Natural killer cell (primary cell): Measurements from ENCODE around the gene TMEM38A. TPM values are rescaled to one million over a fixed set of nuclear protein-coding genes. Genes with fewer than 3 reads are reported as not detected.
A peak's percentile ranks its signal among the peaks of the same experiment; 100 is the strongest.

Experiments
- ATAC-seq, 3 donors: fragments of 150-1000 bp in 2 of 3; fragments of 200-7000 bp in 1 of 3; cut with Tn5 transposase; 1 replicate in 1 of 3; 2 replicates in 2 of 3; pipeline ENCODE4 v1.10.0; 2021; ENCODE audit warnings: mild to moderate bottlenecking in 2 of 3, moderate library complexity in 2 of 3
- DNase-seq, 2 donors: peaks; one replicate each; pipeline versions ENCODE4 v3.0.0 to v3.0.0-alpha.2; 2013 to 2021; ENCODE audit warnings: mixed read lengths in 1 of 2
- H3K27ac ChIP-seq: one replicate; pipeline ENCODE4 v1.5.1; 2013; ENCODE audit warnings: mild to moderate bottlenecking, low read length
- H3K27me3 ChIP-seq: one replicate; pipeline ENCODE4 v1.6.1; 2013; ENCODE audit warnings: low read length; ENCODE audit not compliant: control insufficient read depth, insufficient read depth
- H3K36me3 ChIP-seq: one replicate; pipeline ENCODE4 v1.6.1; 2013; ENCODE audit warnings: low read length; ENCODE audit not compliant: control insufficient read depth, insufficient read depth
- H3K4me1 ChIP-seq: one replicate; pipeline ENCODE4 v1.6.1; 2013; ENCODE audit warnings: low read length; ENCODE audit not compliant: control insufficient read depth, insufficient read depth
- H3K4me3 ChIP-seq: one replicate; pipeline ENCODE4 v1.5.1; 2013; ENCODE audit warnings: low read length
- H3K9me3 ChIP-seq: one replicate; pipeline ENCODE4 v1.6.1; 2013; ENCODE audit warnings: low read length; ENCODE audit not compliant: control insufficient read depth, insufficient read depth
- H3K27ac Mint-ChIP-seq, 2 donors: one replicate each; pipeline ENCODE4 v1.8.0; 2022; ENCODE audit warnings: mild to moderate bottlenecking in 2 of 2, mixed read lengths in 2 of 2, moderate library complexity in 1 of 2
- H3K27me3 Mint-ChIP-seq, 2 donors: one replicate each; pipeline ENCODE4 v1.8.0; 2022; ENCODE audit warnings: low read depth in 2 of 2, mixed read lengths in 2 of 2
- H3K36me3 Mint-ChIP-seq: one replicate; pipeline ENCODE4 v1.8.0; 2022; ENCODE audit warnings: mixed read lengths
- H3K4me1 Mint-ChIP-seq, 2 donors: one replicate each; pipeline ENCODE4 v1.8.0; 2022; ENCODE audit warnings: mixed read lengths in 2 of 2
- H3K4me3 Mint-ChIP-seq: one replicate; pipeline ENCODE4 v1.8.0; 2022; ENCODE audit warnings: mild to moderate bottlenecking, moderate library complexity, mixed read lengths
- H3K9me3 Mint-ChIP-seq, 2 donors: one replicate each; pipeline ENCODE4 v1.8.0; 2022; ENCODE audit warnings: mixed read lengths in 2 of 2
- WGBS: methylation state at CpG from one replicate; pipeline ENCODE4 v1.1.7; 2013; ENCODE audit warnings: missing lambda C conversion rate; ENCODE audit not compliant: insufficient coverage; 5-methylcytosine and 5-hydroxymethylcytosine counted together
- intact Hi-C: fragments of 100-400 bp; cut with micrococcal nuclease; formaldehyde crosslinking; loops from one replicate; pipeline ENCODE4 v1.14.2; 2022
- total RNA-seq, 4 donors: library from RNA; stranded (reverse); fragments of 120-200 nt in 1 of 4; gene quantifications; one replicate each; pipeline versions ENCODE4 v1.2.3 to v1.2.4, GENCODE V29; 2013 to 2022
- TF ChIP-seq, protein P1 (sequence below): fragments of 200-600 bp; IDR thresholded peaks from one replicate; pipeline ENCODE4 v1.8.0; 2022; ENCODE audit warnings: antibody characterized with exemption

Gene TMEM38A
- total RNA-seq, 3 donors from 2014 or later (not counting 1 experiment from before 2014, with no cell fraction given): 0.29 to 2.2 (median 0.89) TPM

DNA sequence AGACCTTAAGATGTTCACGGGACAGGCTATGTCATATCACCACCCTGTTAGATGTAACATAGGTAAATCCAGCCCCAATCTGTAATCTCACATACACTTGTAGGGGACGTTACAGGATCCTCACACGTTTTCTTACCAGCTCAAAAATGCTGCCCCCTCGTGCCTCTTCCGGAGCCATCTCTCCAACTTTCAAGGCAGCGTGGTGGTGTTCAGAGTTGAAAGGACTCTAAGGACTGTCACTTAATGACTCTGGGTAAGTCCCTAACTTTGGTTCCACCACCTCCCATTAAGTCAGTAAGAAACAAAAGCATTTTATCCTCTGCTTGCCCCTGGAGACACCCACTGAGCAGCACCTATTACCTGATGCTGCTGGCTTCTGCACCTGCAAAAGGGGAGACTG, 37.4 kb upstream of the TMEM38A start:
- Mint-ChIP-seq H3K4me1 (peaks cover 57 to 71% of the 10 kb centered on the region in 2 donors), H3K9me3 (no peaks in the 10 kb centered on the region), H3K27me3 (no peaks in the 10 kb centered on the region), H3K4me3 (no peak overlapping the region), H3K36me3 (no peaks in the 10 kb centered on the region), H3K27ac (peak overlapping the region in 1 of 2 donors; percentile 29)
- DNase-seq: no peak
- WGBS: 80% methylated on average over 6 of the region's 6 CpGs
- intact Hi-C loops: no loop called here
- Histone ChIP-seq H3K4me1 (peaks cover 29% of the 10 kb centered on the region), H3K4me3 (no peak overlapping the region), H3K36me3 (peaks cover 16% of the 10 kb centered on the region), H3K27me3 (no peaks in the 10 kb centered on the region), H3K9me3 (no peaks in the 10 kb centered on the region), H3K27ac (no peak overlapping the region)
- no peak for ATAC-seq
- TF ChIP-seq, protein P1, sequence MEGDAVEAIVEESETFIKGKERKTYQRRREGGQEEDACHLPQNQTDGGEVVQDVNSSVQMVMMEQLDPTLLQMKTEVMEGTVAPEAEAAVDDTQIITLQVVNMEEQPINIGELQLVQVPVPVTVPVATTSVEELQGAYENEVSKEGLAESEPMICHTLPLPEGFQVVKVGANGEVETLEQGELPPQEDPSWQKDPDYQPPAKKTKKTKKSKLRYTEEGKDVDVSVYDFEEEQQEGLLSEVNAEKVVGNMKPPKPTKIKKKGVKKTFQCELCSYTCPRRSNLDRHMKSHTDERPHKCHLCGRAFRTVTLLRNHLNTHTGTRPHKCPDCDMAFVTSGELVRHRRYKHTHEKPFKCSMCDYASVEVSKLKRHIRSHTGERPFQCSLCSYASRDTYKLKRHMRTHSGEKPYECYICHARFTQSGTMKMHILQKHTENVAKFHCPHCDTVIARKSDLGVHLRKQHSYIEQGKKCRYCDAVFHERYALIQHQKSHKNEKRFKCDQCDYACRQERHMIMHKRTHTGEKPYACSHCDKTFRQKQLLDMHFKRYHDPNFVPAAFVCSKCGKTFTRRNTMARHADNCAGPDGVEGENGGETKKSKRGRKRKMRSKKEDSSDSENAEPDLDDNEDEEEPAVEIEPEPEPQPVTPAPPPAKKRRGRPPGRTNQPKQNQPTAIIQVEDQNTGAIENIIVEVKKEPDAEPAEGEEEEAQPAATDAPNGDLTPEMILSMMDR: no peak

DNA sequence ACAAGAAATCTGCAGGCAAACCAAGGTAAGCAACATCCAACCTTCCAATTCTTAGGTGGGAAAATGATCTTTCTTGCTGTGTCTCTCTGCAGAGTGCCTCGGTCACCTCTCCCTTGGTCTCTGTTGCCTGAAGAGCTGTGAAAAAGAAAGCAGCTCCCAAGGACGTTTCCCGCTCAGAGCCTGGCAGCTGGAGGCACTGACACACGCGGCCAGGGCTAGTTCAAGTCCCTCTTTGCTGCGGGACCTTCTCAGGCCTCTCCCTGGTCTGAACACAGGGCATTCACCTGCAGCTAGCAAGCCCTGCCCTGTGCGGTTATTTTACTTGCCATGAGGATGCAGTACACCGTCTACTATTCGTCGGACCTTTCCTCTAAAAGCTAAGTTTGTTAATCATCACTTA, 36.7 kb upstream of the TMEM38A start:
- no peak overlapping the region for H3K27ac Mint-ChIP-seq
- peaks cover 28% of the 10 kb centered on the region for H3K4me1 ChIP-seq
- no peaks in the 10 kb centered on the region for H3K27me3 Mint-ChIP-seq
- H3K4me1 Mint-ChIP-seq: peaks cover 54 to 71% of the 10 kb centered on the region in 2 donors
- DNase-seq (no peak), ATAC-seq (no peak)
- H3K9me3 ChIP-seq: no peaks in the 10 kb centered on the region
- no peak overlapping the region for H3K4me3 ChIP-seq
- peaks cover 16% of the 10 kb centered on the region for H3K36me3 ChIP-seq
- no peaks in the 10 kb centered on the region for H3K9me3 Mint-ChIP-seq
- TF ChIP-seq, protein P1: no peak
- H3K27me3 ChIP-seq: no peaks in the 10 kb centered on the region
- H3K27ac ChIP-seq: no peak overlapping the region
- intact Hi-C loops: no loop called here
- WGBS: 92% methylated on average over 10 of the region's 10 CpGs
- H3K4me3 Mint-ChIP-seq: no peak overlapping the region
- H3K36me3 Mint-ChIP-seq: no peaks in the 10 kb centered on the region

DNA sequence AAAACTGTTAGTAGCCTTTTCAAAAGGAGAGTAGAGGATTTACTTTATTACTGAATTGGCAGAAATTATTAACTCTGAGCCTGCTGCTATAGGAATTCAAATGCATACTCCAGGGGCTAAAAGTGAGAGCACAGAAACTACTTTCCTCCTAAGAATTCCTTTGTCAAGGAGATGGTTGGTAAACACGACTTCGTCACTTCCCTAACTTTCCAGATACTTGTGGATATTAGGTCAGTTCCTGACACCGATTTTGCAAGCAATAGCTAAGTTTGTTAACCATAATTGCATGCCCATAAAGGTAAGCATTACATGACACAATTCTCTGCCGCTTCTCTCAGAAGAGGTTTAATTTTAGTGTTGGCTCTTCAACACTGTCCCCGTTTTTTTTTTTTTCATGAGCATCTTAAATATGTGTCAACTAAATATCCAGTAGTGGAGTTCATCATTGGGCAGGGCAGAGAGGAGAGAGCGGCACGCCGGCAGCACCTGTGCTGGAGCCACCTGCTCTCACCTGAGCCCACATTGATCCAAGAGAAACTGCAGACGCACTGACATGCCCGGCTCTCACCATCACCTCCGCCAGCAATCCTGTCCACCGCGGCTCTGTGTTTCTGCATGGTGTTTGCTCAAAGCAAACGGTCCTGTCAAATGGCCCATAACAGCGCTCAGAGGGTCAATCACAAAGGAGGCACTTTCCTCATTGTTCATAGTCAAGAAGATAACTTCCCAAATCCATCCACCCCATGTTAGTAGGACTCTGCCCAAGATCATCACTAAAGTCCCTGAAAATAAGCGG, 35.6 kb upstream of the TMEM38A start:
- WGBS: 95% methylated on average over 16 of the region's 16 CpGs
- H3K27ac Mint-ChIP-seq: peak overlapping the region; percentile 62 to 85
- intact Hi-C loops: no loop called here

More for the DNA sequence above, 35.6 kb upstream of the TMEM38A start:
- no peaks in the 10 kb centered on the region for H3K9me3 Mint-ChIP-seq
- H3K36me3 ChIP-seq: peaks cover 16% of the 10 kb centered on the region
- H3K4me1 ChIP-seq: peaks cover 20% of the 10 kb centered on the region
- H3K36me3 Mint-ChIP-seq: no peaks in the 10 kb centered on the region
- H3K4me3 ChIP-seq: no peak overlapping the region
- peaks cover 45 to 63% of the 10 kb centered on the region in 2 donors for H3K4me1 Mint-ChIP-seq
- peak overlapping the region; percentile 92 for H3K4me3 Mint-ChIP-seq
- no peaks in the 10 kb centered on the region for H3K27me3 ChIP-seq
- no peaks in the 10 kb centered on the region for H3K27me3 Mint-ChIP-seq
- TF ChIP-seq, protein P1: no peak
- no peaks in the 10 kb centered on the region for H3K9me3 ChIP-seq
- no peak overlapping the region for H3K27ac ChIP-seq
- no peak for ATAC-seq
- no peak for DNase-seq
